HepG2 (cell line): ENCODE data around the gene CSK. TPM values are rescaled to one million over a fixed set of nuclear protein-coding genes. Genes with fewer than 3 reads are reported as not detected.

Source experiments
- ELK4 ChIP-seq: sonication (generic); formaldehyde crosslinking; IDR thresholded peaks from 2 replicates; pipeline ENCODE4 v1.9.0; 2021; ENCODE audit warnings: missing genetic modification reagents, borderline replicate concordance
- HNF1B ChIP-seq: sonication (generic); formaldehyde crosslinking; IDR thresholded peaks from 2 replicates; pipeline ENCODE4 v1.5.1; 2020; ENCODE audit warnings: mild to moderate bottlenecking, moderate library complexity, missing genetic modification reagents
- HNRNPK ChIP-seq: fragments of 200-400 bp; formaldehyde crosslinking; IDR thresholded peaks from 2 replicates; pipeline ENCODE4 v1.6.1; 2018; ENCODE audit warnings: low read length, low read depth, moderate library complexity, mild to moderate bottlenecking; ENCODE audit not compliant: poor library complexity, severe bottlenecking
- KDM5B ChIP-seq: sonication (generic); formaldehyde crosslinking; IDR thresholded peaks from 2 replicates; pipeline ENCODE4 v1.4.0; 2020; ENCODE audit warnings: missing genetic modification reagents, mild to moderate bottlenecking, borderline replicate concordance
- MTA3 ChIP-seq: sonication (generic); formaldehyde crosslinking; IDR thresholded peaks from 2 replicates; pipeline ENCODE4 v1.4.0; 2020; ENCODE audit warnings: missing genetic modification reagents
- PHF8 ChIP-seq: sonication (generic); formaldehyde crosslinking; IDR thresholded peaks from 2 replicates; pipeline ENCODE4 v1.5.0; 2020; ENCODE audit warnings: missing genetic modification reagents
- PRPF4 ChIP-seq: fragments of 200-400 bp; formaldehyde crosslinking; IDR thresholded peaks from 2 replicates; pipeline ENCODE4 v1.6.1; 2016; ENCODE audit warnings: low read length, low read depth; ENCODE audit not compliant: poor library complexity, severe bottlenecking
- RBFOX2 ChIP-seq: fragments of 200-400 bp; formaldehyde crosslinking; IDR thresholded peaks from 2 replicates; pipeline ENCODE4 v1.6.1; 2017; ENCODE audit warnings: low read depth, mild to moderate bottlenecking, low read length
- UBTF ChIP-seq: sonication (generic); formaldehyde crosslinking; IDR thresholded peaks from 2 replicates; pipeline ENCODE4 v1.4.0; 2020; ENCODE audit warnings: mild to moderate bottlenecking, missing genetic modification reagents
- ZNF121 ChIP-seq: sonication (generic); formaldehyde crosslinking; IDR thresholded peaks from 2 replicates; pipeline ENCODE4 v1.5.0; 2020; ENCODE audit warnings: mild to moderate bottlenecking, missing genetic modification reagents
- ZNF468 ChIP-seq: sonication (generic); formaldehyde crosslinking; IDR thresholded peaks from 2 replicates; pipeline ENCODE4 v1.8.0; 2022; ENCODE audit warnings: mild to moderate bottlenecking, moderate library complexity, missing genetic modification reagents
- polyA plus RNA-seq, 8 experiments: library from polyadenylated mRNA; depleted of rRNA in 3 of 8; stranded (reverse) in 7 of 8; unstranded in 1 of 8; fragments of >200 nt; fragmentation: Illumina TruSeq in 4 of 8; extraction: Trizol in 4 of 8; gene quantifications; 2 replicates each; pipeline versions ENCODE4 v1.2.1 to v1.2.3, GENCODE V29; 2011 to 2016; ENCODE audit warnings: low read depth in 4 of 8, missing spikeins in 1 of 8, mixed read lengths in 1 of 8; ENCODE audit not compliant: insufficient read depth in 1 of 8
- total RNA-seq, 5 experiments: library from RNA; depleted of rRNA; stranded (reverse); fragments of >200 nt; fragmentation: Illumina TruSeq; extraction: Trizol; gene quantifications; 2 replicates each; pipeline ENCODE4 v1.2.3, GENCODE V29; 2016; ENCODE audit warnings: low read depth in 1 of 5

Gene CSK
- total and polyA plus RNA-seq, 2 of the 13 experiments (the other 11 are each of a cell fraction or from before 2014, with no cell fraction given): 12.5 to 21.3 TPM

- TF ChIP-seq HNRNPK: peak; percentile 20
- TF ChIP-seq HNF1B (CRISPR knock-in tag): peak; percentile 17; the same call in 1 of the 2 replicates
- no peak for TF ChIP-seq PRPF4
- peak; percentile 9; the same call in 1 of the 2 replicates for TF ChIP-seq PHF8 (CRISPR knock-in tag)
- TF ChIP-seq UBTF (CRISPR knock-in tag): peak; percentile 51; the same call in 1 of the 2 replicates
- TF ChIP-seq ELK4: no peak
- no peak for TF ChIP-seq ZNF121 (CRISPR knock-in tag)
- no peak for TF ChIP-seq ZNF468 (CRISPR knock-in tag)
- TF ChIP-seq RBFOX2: peak; percentile 16; the same call in 1 of the 2 replicates
- TF ChIP-seq MTA3 (CRISPR knock-in tag): no peak
- 0 out of 2 replicates have a peak, but pooled peaks have one; percentile 35 for TF ChIP-seq KDM5B (CRISPR knock-in tag)
- TF ChIP-seq, all 625 proteins: peak for 16
These were observed 585 bp downstream of the CSK start (continued) for GRCh38 chr15:74782259-74783071.
